Psoas muscle (tissue), 8 donors: Measurements from ENCODE around the gene SMG9. TPM values are rescaled to one million over a fixed set of nuclear protein-coding genes. Genes with fewer than 3 reads are reported as not detected.

Source experiments
- ATAC-seq, 4 donors: fragments of 200-7000 bp; cut with Tn5 transposase; one replicate each; pipeline ENCODE4 v1.9.1; 2020; ENCODE audit warnings: moderate library complexity in 3 of 4, mild to moderate bottlenecking in 2 of 4
- DNase-seq, 2 donors: peaks; one replicate each; pipeline ENCODE4 v3.0.0-alpha.2; 2020
- H3K27ac ChIP-seq: fragments of 200-600 bp; one replicate; pipeline ENCODE4 v1.8.0; 2022
- H3K27me3 ChIP-seq, 3 donors: fragments of 200-600 bp in 1 of 3; one replicate each; pipeline versions ENCODE4 v1.6.1 to v1.8.0; 2013 to 2022; ENCODE audit warnings: low read length in 2 of 3, mild to moderate bottlenecking in 2 of 3, moderate library complexity in 1 of 3; ENCODE audit not compliant: insufficient read depth in 3 of 3
- H3K36me3 ChIP-seq, 2 donors: fragments of 200-600 bp in 1 of 2; one replicate each; pipeline versions ENCODE4 v1.6.1 to v1.8.0; 2013 to 2022; ENCODE audit warnings: low read depth in 1 of 2, mild to moderate bottlenecking in 1 of 2, moderate library complexity in 1 of 2; ENCODE audit not compliant: insufficient read depth in 1 of 2
- H3K4me1 ChIP-seq: fragments of 200-600 bp; one replicate; pipeline ENCODE4 v1.8.0; 2022
- H3K4me3 ChIP-seq: fragments of 200-600 bp; one replicate; pipeline ENCODE4 v1.8.0; 2022; ENCODE audit warnings: mild to moderate bottlenecking
- H3K9me3 ChIP-seq: fragments of 200-600 bp; one replicate; pipeline ENCODE4 v1.8.0; 2022
- CTCF ChIP-seq: fragments of 200-600 bp; IDR thresholded peaks from one replicate; pipeline ENCODE4 v1.8.0; 2022; ENCODE audit warnings: antibody characterized with exemption
- WGBS, 3 donors: extraction: QIAGEN DNeasy Blood & Tissue Kit; methylation state at CpG; one replicate each; pipeline versions ENCODE4 v1.1.6 to v1.1.7; 2013; 5-methylcytosine and 5-hydroxymethylcytosine counted together
- intact Hi-C, 2 donors: fragments of 100-400 bp; cut with DNase I; formaldehyde crosslinking; loops; one replicate each; pipeline versions ENCODE4 v1.11.0 to v1.14.2; 2022
- polyA plus RNA-seq, 3 donors: library from polyadenylated mRNA; stranded (reverse); fragments of 200-250 nt; gene quantifications; one replicate each; pipeline ENCODE4 v1.2.3, GENCODE V29; 2013
- total RNA-seq, 4 donors: library from RNA; stranded (reverse); fragmentation: NEBNext Ultra II Directional in 2 of 4; extraction: Animal tissue kit (Norgen Biotek cat#: 25700) in 2 of 4; gene quantifications; one replicate each; pipeline versions ENCODE4 v1.2.1 to v1.2.4, GENCODE V29; 2021 to 2023
- donor health status: healthy with polysubstance abuse.
- donor health status: DM: no; HTN: no; CAD: no; lungs with moderate emphysema.
- donor health status: Bipolar disorder and iron deficiency.
- donor health status: healthy.
- donor health status: DM: yes; HTN: yes; CAD: no.
- donor health status: DM: no; HTN: no; CAD: no.
- donor health status: DM: no; HTN: no; CAD: no.
- donor health status: DM: yes; HTN: yes; CAD: no.

SMG9 gene
- total and polyA plus RNA-seq, 7 donors: 10.1 to 29.1 (median 13.8) TPM

DNA sequence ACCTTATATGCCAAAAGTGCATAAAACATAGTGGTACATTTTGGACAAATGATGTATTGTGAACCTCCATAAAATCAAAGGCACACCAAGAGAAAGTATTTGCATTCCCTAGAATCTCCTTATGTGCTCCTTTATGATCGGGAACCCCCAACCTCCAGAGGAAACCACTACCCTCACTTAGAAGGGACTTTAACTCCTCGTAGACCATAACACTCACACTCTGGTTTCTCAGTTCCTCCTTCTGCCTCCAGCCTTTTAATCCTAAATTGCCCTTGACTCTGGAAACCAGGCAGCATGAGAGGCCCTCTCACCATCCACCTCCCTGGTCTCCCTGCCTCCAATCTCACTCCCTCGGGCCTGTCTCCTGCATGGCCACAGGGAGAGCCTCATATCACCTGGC, 35.8 kb upstream of the SMG9 start:
- no peak overlapping the region for H3K27ac ChIP-seq
- peaks cover 0 to 2% of the 10 kb centered on the region in 2 donors for H3K36me3 ChIP-seq
- no peaks in the 10 kb centered on the region for H3K4me1 ChIP-seq
- intact Hi-C loops: no loop called here
- no peaks in the 10 kb centered on the region for H3K9me3 ChIP-seq
- ATAC-seq: no peak
- peaks cover 0 to 8% (median 0%) of the 10 kb centered on the region in 3 donors for H3K27me3 ChIP-seq
- 24 to 37% (median 34%) methylated on average over 3 of the region's 3 CpGs for WGBS, 3 donors
- no peak overlapping the region for H3K4me3 ChIP-seq
- TF ChIP-seq CTCF: no peak
- DNase-seq: no peak

DNA sequence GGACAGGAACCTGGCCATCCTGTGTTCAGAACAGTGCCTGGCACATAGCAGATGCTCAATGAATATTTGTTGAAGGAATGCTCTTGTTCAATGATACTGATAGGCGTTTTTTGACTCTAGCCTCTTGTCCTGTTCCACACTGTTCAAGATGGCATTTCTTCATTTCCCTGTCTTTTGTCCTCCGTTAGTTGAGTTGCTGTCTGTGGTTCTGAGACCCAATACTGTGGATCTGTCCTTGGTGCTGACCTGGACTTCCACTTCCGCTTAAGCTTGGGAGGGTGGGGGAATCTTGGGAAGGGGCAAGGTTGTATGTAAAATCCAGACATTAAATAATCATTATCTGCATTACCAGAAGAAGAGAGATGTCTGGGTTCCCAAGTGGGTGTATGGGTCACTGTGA, 34.3 kb upstream of the SMG9 start:
- no peak for TF ChIP-seq CTCF
- Histone ChIP-seq H3K36me3 (no peaks in the 10 kb centered on the region), H3K4me1 (no peaks in the 10 kb centered on the region), H3K27ac (no peak overlapping the region), H3K9me3 (no peaks in the 10 kb centered on the region), H3K27me3 (no peaks in the 10 kb centered on the region), H3K4me3 (no peak overlapping the region)
- DNase-seq: no peak
- WGBS, 3 donors: 5 to 7% (median 5%) methylated on average over 3 of the region's 3 CpGs
- intact Hi-C loops: no loop called here
- ATAC-seq: no peak

GRCh38 chr19:43786665-43787064, 31.9 kb upstream of the SMG9 start:
- no peaks in the 10 kb centered on the region for H3K9me3 ChIP-seq
- no peak for TF ChIP-seq CTCF
- H3K27ac ChIP-seq: no peak overlapping the region
- DNase-seq (no peak), ATAC-seq (no peak)
- H3K4me1 ChIP-seq: no peaks in the 10 kb centered on the region
- WGBS, 3 donors: 27 to 33% (median 32%) methylated on average over 1 of the region's 1 CpG
- intact Hi-C loops: no loop called here
- H3K4me3 ChIP-seq: no peak overlapping the region
- H3K27me3 ChIP-seq: peaks cover 0 to 14% (median 0%) of the 10 kb centered on the region in 3 donors
- H3K36me3 ChIP-seq: no peaks in the 10 kb centered on the region

DNA sequence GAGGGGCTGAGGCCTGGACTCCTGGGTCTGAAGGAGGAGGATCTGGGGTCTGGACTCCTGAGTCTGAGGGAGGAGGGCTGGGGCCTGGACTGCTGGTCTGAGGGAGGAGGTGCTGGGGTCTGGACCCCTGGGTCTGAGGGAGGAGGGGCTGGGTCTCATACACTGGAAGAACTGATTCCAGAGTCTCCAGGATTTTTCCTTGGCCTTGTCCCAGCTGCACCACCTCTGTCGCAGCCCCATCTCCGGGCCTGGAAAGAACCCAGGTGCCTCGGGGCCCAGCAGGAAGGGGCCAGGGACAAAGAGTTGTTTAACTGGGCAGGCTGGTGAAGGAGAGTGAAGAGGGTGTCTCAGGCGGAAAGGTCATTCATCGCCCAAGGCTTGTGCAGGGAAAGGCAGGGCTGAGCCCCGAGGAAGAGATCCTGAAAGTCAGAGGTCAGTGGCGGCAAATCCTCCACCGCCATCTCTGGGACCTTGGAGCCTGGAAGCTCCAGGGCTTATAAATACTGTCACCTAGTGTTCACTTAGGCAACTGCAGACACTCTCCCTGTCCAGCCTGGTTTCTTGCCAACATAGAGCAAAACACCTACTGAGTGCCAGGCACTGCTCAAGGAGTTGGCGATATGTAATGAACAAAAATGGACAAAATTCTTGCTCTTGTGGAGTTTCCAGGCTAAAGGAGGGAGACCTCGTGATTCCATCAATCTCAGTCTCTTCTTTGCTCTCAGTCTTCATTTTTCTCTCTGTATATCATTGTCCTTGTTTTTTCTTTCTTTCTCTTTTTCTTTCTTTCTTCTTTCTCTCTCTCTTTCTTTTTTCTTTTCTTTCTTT, 30.4 kb upstream of the SMG9 start:
- WGBS, 3 donors: 10 to 14% (median 12%) methylated on average over 8 to 10 of the region's 10 CpGs
- H3K36me3 ChIP-seq: no peaks in the 10 kb centered on the region
- DNase-seq: peak in 1 of 2 donors; percentile 46
- H3K27me3 ChIP-seq: peaks cover 0 to 23% (median 0%) of the 10 kb centered on the region in 3 donors
- H3K4me3 ChIP-seq: no peak overlapping the region
- no peaks in the 10 kb centered on the region for H3K9me3 ChIP-seq
- H3K27ac ChIP-seq: no peak overlapping the region
- intact Hi-C loops: loop anchor here (1.0 to 5.0 kb wide), 2 partner anchors 38 to 40 kb away; no protein-coding TSS in a partner anchor
- H3K4me1 ChIP-seq: no peaks in the 10 kb centered on the region
- ATAC-seq: peak; percentile 65 to 85 (median 74)
- TF ChIP-seq CTCF: peak; percentile 92
